SHP77 (cell line): ENCODE results near the gene ZNF398.
"Not testable (repeated sequence)": the region's sequence is repeated elsewhere in the genome, so short reads cannot be mapped to it uniquely, and the experiment has no call there.

Source experiments
- DNase-seq, 2 experiments: peaks; one replicate each; lab custom pipeline; 2025; lab: John Stamatoyannopoulos, UW

The ZNF398 gene

DNA sequence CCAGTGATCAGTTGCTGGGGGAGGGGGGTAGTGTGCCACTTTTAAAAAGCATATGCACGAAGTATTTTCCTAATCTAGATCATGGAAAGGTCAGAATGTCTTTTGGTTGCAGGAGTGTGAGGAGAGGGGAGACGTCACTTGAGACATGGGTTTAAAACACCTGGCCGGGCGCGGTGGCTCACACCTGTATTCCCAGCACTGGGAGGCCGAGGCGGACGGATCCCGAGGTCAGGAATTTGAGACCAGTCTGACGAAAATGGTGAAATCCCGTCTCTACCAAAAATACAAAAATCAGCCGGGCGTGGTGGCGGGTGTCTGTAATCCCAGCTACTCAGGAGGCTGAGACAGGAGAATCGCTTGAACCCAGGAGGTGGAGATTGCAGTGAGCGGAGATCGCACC lies 79.1 kb downstream of the ZNF398 start:
- not testable (repeated sequence) for DNase-seq

DNA sequence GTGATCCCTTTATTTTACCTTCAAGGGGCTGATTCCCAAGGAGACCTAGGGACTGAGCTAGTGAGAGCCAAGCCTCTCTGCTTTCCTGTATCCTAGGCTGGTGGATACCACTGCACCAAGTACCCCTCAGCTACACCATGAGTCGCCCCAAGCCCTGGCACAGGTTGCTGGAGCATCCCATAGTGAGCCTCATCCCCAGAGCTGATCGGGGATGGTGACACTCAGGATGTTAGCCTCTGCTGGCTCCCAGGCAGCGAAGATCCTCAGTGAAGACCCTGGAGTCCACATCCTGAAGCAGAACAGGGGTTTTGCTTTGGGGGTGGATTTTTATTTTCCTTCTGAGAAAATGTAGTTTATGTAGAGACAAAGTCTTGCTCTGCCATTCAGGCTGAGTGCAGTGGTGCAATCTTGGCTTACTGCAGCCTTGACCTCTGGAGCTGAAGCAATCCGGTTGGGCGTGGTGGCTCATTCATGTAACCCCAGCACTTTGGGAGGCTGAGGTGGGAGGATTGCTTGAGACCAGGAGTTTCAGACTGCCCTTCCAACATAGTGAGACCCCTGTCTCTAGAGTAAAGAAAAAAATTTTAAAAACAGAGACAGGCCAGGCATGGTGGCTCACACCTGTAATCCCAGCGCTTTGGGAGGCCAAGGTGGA lies 79.7 kb downstream of the ZNF398 start:
- DNase-seq = no peak

DNA sequence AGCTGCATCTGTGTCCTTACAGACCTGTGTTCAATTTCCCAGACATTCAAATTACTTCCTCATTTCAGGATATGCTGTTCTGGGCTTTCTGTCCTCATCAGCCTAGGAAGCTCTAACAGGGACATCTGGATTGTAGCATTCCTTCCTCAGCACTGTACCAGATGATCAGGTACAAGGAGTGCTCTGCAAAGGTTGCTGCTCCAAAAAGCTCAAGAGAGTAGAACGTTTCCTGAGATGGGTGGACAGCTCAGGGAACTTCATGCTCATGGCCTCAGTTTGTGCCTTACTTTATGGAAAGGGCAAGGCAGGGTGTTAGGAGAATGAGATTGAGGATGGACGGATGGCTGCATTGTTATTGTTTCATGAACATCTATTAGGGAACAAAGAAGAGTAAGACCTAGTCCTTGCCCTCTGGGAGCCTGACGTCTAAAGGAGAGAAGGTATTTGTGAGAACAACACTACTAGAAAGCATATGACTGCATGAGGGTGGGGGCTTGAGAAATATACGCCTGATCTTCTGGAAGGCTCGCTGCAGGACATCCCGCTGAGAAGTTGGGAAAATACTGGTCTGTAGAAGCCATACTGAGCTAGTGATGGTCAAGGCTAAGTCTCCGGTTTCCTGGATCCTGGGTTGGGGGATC lies 81.7 kb downstream of the ZNF398 start:
- no peak for DNase-seq

DNA sequence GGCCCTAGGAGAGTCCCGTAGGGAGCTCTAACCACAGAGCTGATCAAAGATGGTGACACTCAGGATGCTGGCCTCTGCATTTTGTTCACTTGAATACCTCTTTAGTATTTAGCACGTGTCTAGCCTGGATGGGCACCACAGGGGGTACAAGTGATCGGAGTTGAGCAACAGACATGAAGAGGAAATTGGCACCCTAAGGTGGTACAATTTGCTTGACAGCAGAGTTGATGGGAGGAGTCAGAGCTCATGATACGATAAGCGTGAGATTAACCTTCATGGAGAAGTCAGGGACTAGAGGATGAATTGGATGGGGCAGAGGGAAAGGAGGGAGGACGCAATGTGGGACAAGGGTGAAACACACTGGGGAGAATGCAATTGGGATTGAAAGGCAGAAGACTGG lies 82.3 kb downstream of the ZNF398 start:
- no peak for DNase-seq

DNA sequence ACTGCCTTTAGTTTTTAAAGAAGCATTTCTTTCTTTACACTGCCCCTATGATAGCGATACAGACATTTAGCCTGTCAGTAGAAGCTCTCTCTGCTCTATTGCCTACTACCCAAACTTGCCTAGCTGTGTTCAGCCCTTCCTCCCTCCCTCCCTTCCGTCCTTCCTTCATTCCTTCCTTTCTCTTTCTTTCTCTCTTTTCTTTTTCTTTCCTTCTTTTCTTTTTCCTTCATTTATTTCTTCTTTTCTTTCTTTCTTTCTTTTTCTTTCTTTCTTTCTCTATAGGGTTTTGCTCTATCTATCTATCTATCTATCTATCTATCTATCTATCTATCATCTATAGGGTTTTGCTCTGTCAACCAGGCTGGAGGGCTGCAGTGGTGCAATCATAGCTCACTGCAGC lies 85.1 kb downstream of the ZNF398 start:
- DNase-seq = no peak
